SK-N-SH treated with all-trans-retinoic acid at 6 μM for 48 hours (cell line): ENCODE measurements around the gene CCDC40.

ENCODE experiments used
- ATAC-seq: fragments of 200-7000 bp; cut with Tn5 transposase; 3 replicates; pipeline ENCODE4 v1.9.1; 2020; ENCODE audit warnings: mild to moderate bottlenecking, moderate library complexity
- ARNTL ChIP-seq: fragments of 450-650 bp; formaldehyde crosslinking; IDR thresholded peaks from 2 replicates; pipeline ENCODE4 v1.5.0; 2020; ENCODE audit warnings: low read depth, mild to moderate bottlenecking, moderate library complexity, borderline replicate concordance
- BACH2 ChIP-seq: fragments of 250-450 bp; sonication (Bioruptor Pico); IDR thresholded peaks from 2 replicates; pipeline ENCODE4 v1.9.0; 2021; ENCODE audit warnings: mild to moderate bottlenecking, borderline replicate concordance
- CSDC2 ChIP-seq: fragments of 250-450 bp; sonication (Bioruptor Pico); IDR thresholded peaks from 2 replicates; pipeline ENCODE4 v1.5.0; 2020; ENCODE audit warnings: mild to moderate bottlenecking, moderate library complexity
- ESRRG ChIP-seq: fragments of 250-450 bp; sonication (Bioruptor Pico); IDR thresholded peaks from 2 replicates; pipeline ENCODE4 v1.6.1; 2021; ENCODE audit warnings: mild to moderate bottlenecking
- GLIS3 ChIP-seq: fragments of 250-450 bp; sonication (Bioruptor Pico); IDR thresholded peaks from 2 replicates; pipeline ENCODE4 v1.5.0; 2020; ENCODE audit warnings: mild to moderate bottlenecking, moderate library complexity
- ISL1 ChIP-seq: fragments of 250-450 bp; sonication (Bioruptor Pico); IDR thresholded peaks from 2 replicates; pipeline ENCODE4 v2.1.2; 2022; ENCODE audit warnings: mild to moderate bottlenecking, moderate library complexity
- OSR1 ChIP-seq: fragments of 250-450 bp; sonication (Bioruptor Pico); IDR thresholded peaks from 2 replicates; pipeline ENCODE4 v1.8.0; 2022; ENCODE audit warnings: moderate library complexity, mild to moderate bottlenecking, inconsistent platforms
- PPARA ChIP-seq: fragments of 250-450 bp; sonication (Bioruptor Pico); IDR thresholded peaks from 2 replicates; pipeline ENCODE4 v1.5.0; 2020; ENCODE audit warnings: mild to moderate bottlenecking, borderline replicate concordance
- RARB ChIP-seq: fragments of 250-450 bp; sonication (Bioruptor Pico); IDR thresholded peaks from 2 replicates; pipeline ENCODE4 v1.8.0; 2021; ENCODE audit warnings: mild to moderate bottlenecking, moderate library complexity
- SNAI2 ChIP-seq: fragments of 250-450 bp; sonication (Bioruptor Pico); IDR thresholded peaks from 2 replicates; pipeline ENCODE4 v1.5.0; 2020; ENCODE audit warnings: mild to moderate bottlenecking, moderate library complexity
- TCF4 ChIP-seq: fragments of 250-450 bp; sonication (Bioruptor Pico); IDR thresholded peaks from 2 replicates; pipeline ENCODE4 v1.8.0; 2021; ENCODE audit warnings: mild to moderate bottlenecking, moderate library complexity, borderline replicate concordance
- TOX ChIP-seq: fragments of 250-450 bp; sonication (Bioruptor Pico); IDR thresholded peaks from 2 replicates; pipeline ENCODE4 v1.8.0; 2021; ENCODE audit warnings: mild to moderate bottlenecking, moderate library complexity, borderline replicate concordance
- ZC3H10 ChIP-seq: fragments of 250-450 bp; sonication (Bioruptor Pico); IDR thresholded peaks from 2 replicates; pipeline ENCODE4 v1.5.1; 2021; ENCODE audit warnings: mild to moderate bottlenecking, moderate library complexity
- ZFP3 ChIP-seq: fragments of 250-450 bp; sonication (Bioruptor Pico); IDR thresholded peaks from 2 replicates; pipeline ENCODE4 v1.5.0; 2020; ENCODE audit warnings: mild to moderate bottlenecking, moderate library complexity
- ZFP30 ChIP-seq: fragments of 450-650 bp; formaldehyde crosslinking; IDR thresholded peaks from 2 replicates; pipeline ENCODE4 v1.5.0; 2022; ENCODE audit warnings: mild to moderate bottlenecking, moderate library complexity
- ZNF565 ChIP-seq: fragments of 450-650 bp; formaldehyde crosslinking; conservative IDR thresholded peaks from 2 replicates; pipeline ENCODE4 v1.5.0; 2020; ENCODE audit warnings: low read depth, mild to moderate bottlenecking, moderate library complexity
- ZNF70 ChIP-seq: fragments of 450-650 bp; formaldehyde crosslinking; IDR thresholded peaks from 2 replicates; pipeline ENCODE4 v1.5.0; 2020; ENCODE audit warnings: mild to moderate bottlenecking, moderate library complexity
- ZNF8 ChIP-seq: fragments of 450-650 bp; formaldehyde crosslinking; IDR thresholded peaks from 2 replicates; pipeline ENCODE4 v1.5.0; 2020; ENCODE audit warnings: mild to moderate bottlenecking, moderate library complexity
- TF ChIP-seq, protein P1 (sequence below): fragments of 250-450 bp; sonication (Bioruptor Pico); IDR thresholded peaks from 2 replicates; pipeline ENCODE4 v1.8.0; 2020; ENCODE audit warnings: mild to moderate bottlenecking, moderate library complexity, borderline replicate concordance
- TF ChIP-seq, protein P2 (sequence below): fragments of 250-450 bp; sonication (Bioruptor Pico); IDR thresholded peaks from 2 replicates; pipeline ENCODE4 v1.8.0; 2021; ENCODE audit warnings: low read depth, mild to moderate bottlenecking, moderate library complexity, borderline replicate concordance
- TF ChIP-seq, protein P3 (sequence below): fragments of 250-450 bp; sonication (Bioruptor Pico); IDR thresholded peaks from 2 replicates; pipeline ENCODE4 v1.5.1; 2020; ENCODE audit warnings: low read depth, mild to moderate bottlenecking, moderate library complexity

CCDC40 gene

DNA sequence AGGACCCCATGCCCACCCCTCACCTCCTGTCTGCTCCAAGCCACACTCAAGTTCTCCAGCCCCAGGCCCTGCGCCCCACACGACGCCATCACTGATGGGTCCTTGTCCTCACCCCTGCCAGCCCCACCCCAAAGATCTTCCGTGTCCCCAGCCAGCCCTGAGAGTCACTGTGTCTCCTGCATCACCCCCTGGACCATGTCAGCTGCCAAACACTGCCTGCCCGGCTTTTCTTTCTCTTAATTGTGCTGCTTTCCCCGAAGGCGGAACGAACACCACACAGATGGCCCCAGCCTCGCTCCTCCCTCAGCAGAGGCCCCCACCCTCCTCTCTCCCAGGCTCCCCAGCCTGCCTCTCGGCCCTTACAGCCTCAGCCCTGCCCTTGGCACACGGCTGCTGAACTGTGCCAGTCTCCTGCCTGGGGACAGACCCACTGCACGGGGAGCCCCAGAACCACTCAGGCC, 60.1 kb downstream of the CCDC40 start:
- ATAC-seq = no peak
- TF ChIP-seq TOX (CRISPR knock-in tag) (no peak), PPARA (CRISPR knock-in tag) (no peak), ZFP30 (no peak), CSDC2 (CRISPR knock-in tag) (no peak), ZNF565 (no peak), BACH2 (no peak), TCF4 (CRISPR knock-in tag) (peak; percentile 61; the same call in 1 of the 2 replicates)
- TF ChIP-seq, all 23 proteins: peak for 1

DNA sequence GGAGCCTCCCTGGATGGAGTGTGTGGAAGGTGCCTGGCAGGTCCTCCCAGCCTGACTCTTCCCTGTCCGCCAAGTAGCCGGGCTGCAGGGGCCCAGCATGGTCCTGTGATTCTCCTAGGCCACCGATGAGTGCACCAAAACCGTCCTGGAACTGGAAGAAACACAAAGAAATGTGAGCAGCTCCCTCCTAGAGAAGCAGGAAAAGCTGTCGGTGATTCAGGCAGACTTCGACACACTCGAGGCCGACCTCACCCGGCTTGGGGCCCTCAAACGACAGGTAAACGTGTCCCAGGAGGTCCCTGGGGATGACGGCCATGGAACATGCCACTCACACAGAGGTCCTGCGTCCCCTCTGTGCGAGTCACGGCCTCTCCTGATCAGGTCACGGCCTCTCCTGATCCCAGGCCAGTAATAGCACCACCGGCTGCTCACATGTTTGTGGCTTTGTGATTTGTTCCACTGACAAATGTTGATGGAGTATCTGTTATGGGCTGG, 60.7 kb downstream of the CCDC40 start:
- TF ChIP-seq RARB (no peak), ZFP30 (no peak), ESRRG (CRISPR knock-in tag) (no peak), ZNF8 (CRISPR knock-in tag) (no peak), ISL1 (no peak), ZC3H10 (no peak), SNAI2 (CRISPR knock-in tag) (no peak), ZNF565 (no peak), GLIS3 (no peak), TOX (CRISPR knock-in tag) (no peak), ZFP3 (CRISPR knock-in tag) (no peak), OSR1 (CRISPR knock-in tag) (no peak), ARNTL (CRISPR knock-in tag) (no peak), TCF4 (CRISPR knock-in tag) (no peak), ZNF70 (no peak)
- TF ChIP-seq, protein P1, sequence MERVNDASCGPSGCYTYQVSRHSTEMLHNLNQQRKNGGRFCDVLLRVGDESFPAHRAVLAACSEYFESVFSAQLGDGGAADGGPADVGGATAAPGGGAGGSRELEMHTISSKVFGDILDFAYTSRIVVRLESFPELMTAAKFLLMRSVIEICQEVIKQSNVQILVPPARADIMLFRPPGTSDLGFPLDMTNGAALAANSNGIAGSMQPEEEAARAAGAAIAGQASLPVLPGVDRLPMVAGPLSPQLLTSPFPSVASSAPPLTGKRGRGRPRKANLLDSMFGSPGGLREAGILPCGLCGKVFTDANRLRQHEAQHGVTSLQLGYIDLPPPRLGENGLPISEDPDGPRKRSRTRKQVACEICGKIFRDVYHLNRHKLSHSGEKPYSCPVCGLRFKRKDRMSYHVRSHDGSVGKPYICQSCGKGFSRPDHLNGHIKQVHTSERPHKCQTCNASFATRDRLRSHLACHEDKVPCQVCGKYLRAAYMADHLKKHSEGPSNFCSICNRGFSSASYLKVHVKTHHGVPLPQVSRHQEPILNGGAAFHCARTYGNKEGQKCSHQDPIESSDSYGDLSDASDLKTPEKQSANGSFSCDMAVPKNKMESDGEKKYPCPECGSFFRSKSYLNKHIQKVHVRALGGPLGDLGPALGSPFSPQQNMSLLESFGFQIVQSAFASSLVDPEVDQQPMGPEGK (CRISPR knock-in tag) = no peak
- TF ChIP-seq, protein P2, sequence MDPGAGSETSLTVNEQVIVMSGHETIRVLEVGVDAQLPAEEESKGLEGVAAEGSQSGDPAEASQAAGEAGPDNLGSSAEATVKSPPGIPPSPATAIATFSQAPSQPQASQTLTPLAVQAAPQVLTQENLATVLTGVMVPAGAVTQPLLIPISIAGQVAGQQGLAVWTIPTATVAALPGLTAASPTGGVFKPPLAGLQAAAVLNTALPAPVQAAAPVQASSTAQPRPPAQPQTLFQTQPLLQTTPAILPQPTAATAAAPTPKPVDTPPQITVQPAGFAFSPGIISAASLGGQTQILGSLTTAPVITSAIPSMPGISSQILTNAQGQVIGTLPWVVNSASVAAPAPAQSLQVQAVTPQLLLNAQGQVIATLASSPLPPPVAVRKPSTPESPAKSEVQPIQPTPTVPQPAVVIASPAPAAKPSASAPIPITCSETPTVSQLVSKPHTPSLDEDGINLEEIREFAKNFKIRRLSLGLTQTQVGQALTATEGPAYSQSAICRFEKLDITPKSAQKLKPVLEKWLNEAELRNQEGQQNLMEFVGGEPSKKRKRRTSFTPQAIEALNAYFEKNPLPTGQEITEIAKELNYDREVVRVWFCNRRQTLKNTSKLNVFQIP (CRISPR knock-in tag) = no peak
- TF ChIP-seq, protein P3, sequence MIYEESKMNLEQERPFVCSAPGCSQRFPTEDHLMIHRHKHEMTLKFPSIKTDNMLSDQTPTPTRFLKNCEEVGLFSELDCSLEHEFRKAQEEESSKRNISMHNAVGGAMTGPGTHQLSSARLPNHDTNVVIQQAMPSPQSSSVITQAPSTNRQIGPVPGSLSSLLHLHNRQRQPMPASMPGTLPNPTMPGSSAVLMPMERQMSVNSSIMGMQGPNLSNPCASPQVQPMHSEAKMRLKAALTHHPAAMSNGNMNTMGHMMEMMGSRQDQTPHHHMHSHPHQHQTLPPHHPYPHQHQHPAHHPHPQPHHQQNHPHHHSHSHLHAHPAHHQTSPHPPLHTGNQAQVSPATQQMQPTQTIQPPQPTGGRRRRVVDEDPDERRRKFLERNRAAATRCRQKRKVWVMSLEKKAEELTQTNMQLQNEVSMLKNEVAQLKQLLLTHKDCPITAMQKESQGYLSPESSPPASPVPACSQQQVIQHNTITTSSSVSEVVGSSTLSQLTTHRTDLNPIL = no peak
- TF ChIP-seq, all 23 proteins: peak for 0
- no peak for ATAC-seq

DNA sequence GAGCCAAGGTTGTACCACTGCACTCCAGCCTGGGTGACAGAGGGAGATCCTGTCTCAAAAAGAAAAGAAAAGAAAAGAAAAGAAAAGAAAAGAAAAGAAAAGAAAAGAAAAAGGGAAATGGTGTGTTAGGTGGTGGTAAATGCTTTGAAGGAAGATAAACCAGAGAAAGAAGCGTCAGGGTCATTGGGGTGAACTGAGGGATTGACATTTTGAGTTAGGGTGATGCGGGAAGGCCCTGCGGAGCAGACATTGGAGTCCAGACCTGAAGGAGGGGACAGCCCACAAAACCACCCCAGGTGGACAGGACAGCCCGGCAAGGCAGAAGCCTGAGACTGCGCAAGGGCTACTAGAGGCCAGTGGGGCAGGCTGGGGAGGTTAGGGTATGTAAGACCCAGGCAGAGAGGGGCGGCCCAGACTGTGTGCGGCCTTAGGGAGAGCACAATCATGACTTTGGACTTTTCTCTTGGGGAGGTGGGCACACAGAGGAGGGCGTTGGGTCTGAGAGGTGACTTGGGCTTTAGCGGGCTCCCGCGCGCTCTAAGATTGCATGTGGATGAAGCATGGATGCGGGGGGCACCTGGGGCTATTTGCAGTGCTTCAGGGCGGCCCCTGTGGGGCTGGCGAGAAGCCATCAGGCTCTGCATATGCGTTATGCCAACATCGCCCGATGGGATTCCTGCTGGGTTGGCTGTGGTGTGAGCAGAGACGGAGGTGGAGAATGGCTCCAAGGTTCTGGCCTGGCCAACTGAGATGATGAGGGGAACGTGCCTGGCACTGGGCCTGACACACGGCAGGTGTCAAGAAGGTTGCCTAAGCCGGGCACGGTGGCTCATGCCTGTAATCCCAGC, 61.6 kb downstream of the CCDC40 start:
- ATAC-seq = no peak
- TF ChIP-seq PPARA (CRISPR knock-in tag) (no peak), ZNF70 (no peak), ZFP3 (CRISPR knock-in tag) (no peak), ZFP30 (no peak), SNAI2 (CRISPR knock-in tag) (no peak), OSR1 (CRISPR knock-in tag) (no peak), TOX (CRISPR knock-in tag) (no peak), ZNF8 (CRISPR knock-in tag) (no peak), ESRRG (CRISPR knock-in tag) (no peak), ARNTL (CRISPR knock-in tag) (no peak)
- TF ChIP-seq, protein P3 = no peak
- TF ChIP-seq, protein P2 (CRISPR knock-in tag) = no peak
- TF ChIP-seq, protein P1 (CRISPR knock-in tag) = no peak
